Fibroblast of lung (primary cell): ENCODE measurements around the gene PLEKHA6.

Experiments
- CTCF ChIP-seq, 2 donors: IDR thresholded peaks in 1 of 2; conservative IDR thresholded peaks in 1 of 2; 1 replicate in 1 of 2; 2 replicates in 1 of 2; pipeline ENCODE4 v1.5.1; 2011 to 2012; ENCODE audit warnings: low read length in 2 of 2, control low read depth in 1 of 2, inconsistent platforms in 1 of 2, low read depth in 1 of 2, mild to moderate bottlenecking in 1 of 2
- EZH2 ChIP-seq: IDR thresholded peaks from 2 replicates; pipeline ENCODE4 v1.5.1; 2012; ENCODE audit warnings: low read length, control low read depth, mild to moderate bottlenecking; ENCODE audit errors: missing control alignments

- no peak for TF ChIP-seq CTCF (conservative IDR thresholded peaks at IDR 0.05 in 1 of 2, IDR thresholded peaks at IDR 0.05 in 1 of 2; ENCODE audit: low read depth in 1 of 2, low read length in 2 of 2)
- TF ChIP-seq EZH2, result no peak
Measured at GRCh38 chr1:204335533-204335932, 24.2 kb downstream of the PLEKHA6 start.
